HEK293 (cell line): ENCODE data around the gene SLC28A2.

Source experiments
- CTCF ChIA-PET: fragments of 350-600 bp; formaldehyde crosslinking; extraction: SDS; loops from one replicate; lab custom pipeline; 2021; ENCODE audit warnings: antibody characterized with exemption; lab: Yijun Ruan, JAX
- POLR2A ChIA-PET: fragments of 300-600 bp; formaldehyde crosslinking; extraction: SDS; loops from one replicate; lab custom pipeline; 2020; ENCODE audit warnings: antibody characterized with exemption, inconsistent platforms; lab: Yijun Ruan, JAX
- H3K27ac ChIP-seq: fragments of 200-500 bp; sonication (Bioruptor generic); 2 replicates; pipeline ENCODE4 v1.5.1; 2014; ENCODE audit warnings: low read depth, low read length, control low read depth, inconsistent platforms; ENCODE audit errors: extremely low read depth
- H3K36me3 ChIP-seq, 2 experiments: fragments of 200-500 bp in 1 of 2; sonication (Bioruptor generic) in 1 of 2; 1 replicate in 1 of 2; 2 replicates in 1 of 2; pipeline ENCODE4 v1.5.1; 2014 to 2017; ENCODE audit warnings: inconsistent platforms in 2 of 2, low read length in 2 of 2; ENCODE audit not compliant: control insufficient read depth in 2 of 2, insufficient read depth in 1 of 2
- H3K4me1 ChIP-seq: fragments of 200-500 bp; sonication (Bioruptor generic); 2 replicates; pipeline ENCODE4 v1.5.1; 2014; ENCODE audit warnings: mild to moderate bottlenecking, low read length, inconsistent platforms; ENCODE audit not compliant: control insufficient read depth, insufficient read depth
- H3K4me3 ChIP-seq: 2 replicates; pipeline ENCODE4 v1.5.1; 2011; ENCODE audit warnings: low read depth, mild to moderate bottlenecking, control low read depth, low read length, moderate library complexity
- H3K9me3 ChIP-seq: fragments of 200-500 bp; sonication (Bioruptor generic); 2 replicates; pipeline ENCODE4 v1.5.1; 2014; ENCODE audit warnings: low read depth, low read length, inconsistent platforms; ENCODE audit not compliant: control insufficient read depth, insufficient read depth
- BCL11B ChIP-seq: fragments of 450-650 bp; formaldehyde crosslinking; IDR thresholded peaks from 2 replicates; pipeline ENCODE4 v1.5.1; 2016; ENCODE audit warnings: low read depth, missing biosample characterization, missing genetic modification characterization
- BCL6B ChIP-seq: fragments of 450-650 bp; formaldehyde crosslinking; IDR thresholded peaks from 2 replicates; pipeline ENCODE4 v1.5.1; 2017; ENCODE audit warnings: missing biosample characterization, missing genetic modification characterization
- MZF1 ChIP-seq: fragments of 450-650 bp; formaldehyde crosslinking; IDR thresholded peaks from 2 replicates; pipeline ENCODE4 v1.5.1; 2017; ENCODE audit warnings: missing biosample characterization, missing genetic modification characterization, borderline replicate concordance
- OSR2 ChIP-seq: fragments of 450-650 bp; formaldehyde crosslinking; IDR thresholded peaks from 2 replicates; pipeline ENCODE4 v1.5.1; 2016; ENCODE audit warnings: missing biosample characterization, missing genetic modification characterization
- SALL2 ChIP-seq: fragments of 450-650 bp; formaldehyde crosslinking; IDR thresholded peaks from 2 replicates; pipeline ENCODE4 v1.5.0; 2017; ENCODE audit warnings: missing biosample characterization, mild to moderate bottlenecking, missing genetic modification characterization, borderline replicate concordance
- SP3 ChIP-seq: fragments of 450-650 bp; formaldehyde crosslinking; IDR thresholded peaks from 2 replicates; pipeline ENCODE4 v1.5.1; 2016; ENCODE audit warnings: missing biosample characterization, missing genetic modification characterization
- TCF7L2 ChIP-seq: IDR thresholded peaks from 2 replicates; pipeline ENCODE4 v1.6.1; 2011; ENCODE audit warnings: low read depth, mild to moderate bottlenecking, inconsistent platforms, low read length, moderate library complexity, borderline replicate concordance
- ZBTB26 ChIP-seq: fragments of 450-650 bp; formaldehyde crosslinking; optimal IDR thresholded peaks from 2 replicates; pipeline ENCODE3; 2016; ENCODE audit warnings: missing biosample characterization, mild to moderate bottlenecking, missing genetic modification characterization
- ZFP69B ChIP-seq: fragments of 450-650 bp; formaldehyde crosslinking; IDR thresholded peaks from 2 replicates; pipeline ENCODE4 v1.5.1; 2016; ENCODE audit warnings: missing biosample characterization, missing genetic modification characterization
- ZNF335 ChIP-seq: fragments of 450-650 bp; formaldehyde crosslinking; conservative IDR thresholded peaks from 2 replicates; pipeline ENCODE4 v1.5.1; 2016; ENCODE audit warnings: missing biosample characterization, missing genetic modification characterization
- ZNF654 ChIP-seq: fragments of 450-650 bp; formaldehyde crosslinking; IDR thresholded peaks from 2 replicates; pipeline ENCODE4 v1.5.1; 2016; ENCODE audit warnings: low read depth, missing biosample characterization, missing genetic modification characterization
- ZNF664 ChIP-seq: fragments of 450-650 bp; formaldehyde crosslinking; IDR thresholded peaks from 2 replicates; pipeline ENCODE4 v1.5.1; 2016; ENCODE audit warnings: missing biosample characterization, missing genetic modification characterization
- ZNF768 ChIP-seq: fragments of 450-650 bp; formaldehyde crosslinking; IDR thresholded peaks from 2 replicates; pipeline ENCODE4 v1.5.1; 2018; ENCODE audit warnings: missing biosample characterization, mild to moderate bottlenecking, missing genetic modification characterization
- ZSCAN16 ChIP-seq: fragments of 450-650 bp; formaldehyde crosslinking; IDR thresholded peaks from 2 replicates; pipeline ENCODE4 v1.5.1; 2016; ENCODE audit warnings: missing biosample characterization, missing genetic modification characterization
- ZXDB ChIP-seq: fragments of 450-650 bp; formaldehyde crosslinking; IDR thresholded peaks from 2 replicates; pipeline ENCODE4 v1.5.1; 2016; ENCODE audit warnings: missing biosample characterization, missing genetic modification characterization
- TF ChIP-seq, protein P1 (sequence below): fragments of 450-650 bp; formaldehyde crosslinking; conservative IDR thresholded peaks from 2 replicates; pipeline ENCODE4 v1.5.1; 2016; ENCODE audit warnings: low read depth, missing biosample characterization, missing genetic modification characterization

SLC28A2 gene

DNA sequence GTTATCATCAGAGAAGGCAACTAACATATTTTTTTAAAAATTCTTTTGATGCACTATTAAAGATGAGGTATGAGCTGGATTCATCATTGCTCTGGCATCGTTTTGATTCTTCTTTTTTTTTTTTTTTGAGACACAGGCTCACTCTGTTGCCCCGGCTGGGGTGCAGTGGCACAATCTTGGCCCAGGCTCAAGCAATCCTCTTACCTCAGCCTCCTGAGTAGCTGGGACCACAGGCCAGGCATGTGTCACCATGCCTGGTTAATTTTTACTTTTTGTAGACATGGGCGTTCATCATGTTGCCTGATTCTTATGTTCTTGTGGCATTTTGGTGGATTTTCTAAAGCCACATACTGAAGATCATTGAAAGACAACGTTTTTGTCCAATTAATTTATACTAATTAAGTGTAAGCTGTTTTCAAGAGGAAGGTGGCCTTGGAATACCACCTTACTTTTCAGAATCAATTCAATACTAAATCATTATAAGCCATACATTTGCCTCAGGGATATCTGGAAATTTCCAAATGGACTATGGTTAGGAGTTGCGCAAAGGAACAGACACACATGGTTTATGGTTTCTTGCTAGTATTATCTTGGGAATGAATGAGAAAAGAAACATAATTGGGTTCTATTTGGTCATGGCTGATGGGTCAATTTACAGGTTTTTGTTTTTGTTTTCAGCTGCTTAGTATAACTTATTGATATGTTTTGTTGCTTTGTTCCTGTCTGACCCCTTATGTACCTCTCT, 22.8 kb downstream of the SLC28A2 start:
- Histone ChIP-seq H3K36me3 (no peaks in the 10 kb centered on the region), H3K9me3 (no peaks in the 10 kb centered on the region), H3K27ac (no peak overlapping the region), H3K4me1 (0 out of 2 replicates have a peak, but pooled peaks cover 3% of the 10 kb centered on the region), H3K4me3 (no peak overlapping the region)
- ChIA-PET POLR2A (no interaction called here), CTCF (interaction anchor here (1.0 to 1.1 kb wide), 2 partner anchors 9 to 112 kb away, joined by 3 read pairs; no protein-coding TSS in a partner anchor)
- TF ChIP-seq ZNF664 (tag by site-specific recombination) (no peak), ZNF335 (tag by site-specific recombination) (peak; percentile 49)

- POLR2A ChIA-PET, result no interaction called here
- no peak overlapping the region for H3K4me3 ChIP-seq
- no peaks in the 10 kb centered on the region for H3K9me3 ChIP-seq
- 0 out of 2 replicates have a peak, but pooled peaks cover 3% of the 10 kb centered on the region for H3K4me1 ChIP-seq
- CTCF ChIA-PET, result interaction anchor here (0.6 to 0.7 kb wide), 5 partner anchors 10 to 123 kb away, joined by 3 to 4 read pairs (median 4); no protein-coding TSS in a partner anchor
- no peaks in the 10 kb centered on the region for H3K36me3 ChIP-seq
- H3K27ac ChIP-seq, result no peak overlapping the region
- no peak for TF ChIP-seq BCL11B (tag by site-specific recombination)
- peak; percentile 43 for TF ChIP-seq ZNF654
These were observed 24.8 kb downstream of the SLC28A2 start for GRCh38 chr15:45276831-45277230.

DNA sequence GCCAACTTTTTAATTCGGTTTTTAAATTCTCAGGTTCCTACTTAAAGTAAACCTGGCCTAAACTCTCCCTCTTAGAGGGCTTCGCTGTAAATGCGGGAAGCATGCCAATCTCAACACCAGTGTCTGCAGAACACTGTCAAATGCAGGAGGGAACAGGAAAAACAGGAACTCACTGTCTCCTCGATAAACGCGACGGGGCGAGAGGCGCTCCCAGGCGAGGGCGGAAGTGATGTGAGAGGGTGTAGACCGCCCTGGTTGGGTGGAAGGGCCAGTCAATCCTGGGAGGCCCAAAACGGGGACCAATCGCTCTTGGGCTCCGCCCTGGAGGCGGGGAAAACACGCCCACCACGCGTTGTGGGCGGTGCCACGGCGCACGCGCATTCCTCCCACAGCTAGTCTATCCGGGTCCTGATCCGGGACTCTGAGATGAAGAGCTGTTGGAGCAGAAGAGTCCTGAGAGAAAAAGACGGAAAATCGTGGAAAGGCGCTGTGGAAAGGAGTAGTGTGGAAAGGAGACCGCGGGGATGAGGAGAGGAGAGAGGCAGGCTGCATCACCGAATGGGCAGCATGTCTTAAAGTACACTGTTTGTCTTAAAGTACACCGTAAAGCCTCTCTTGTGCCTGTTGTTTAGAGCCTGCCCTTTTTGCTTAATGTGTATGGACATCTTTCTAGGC, 27.1 kb downstream of the SLC28A2 start:
- peak overlapping the region; percentile 68 for H3K4me3 ChIP-seq
- no peaks in the 10 kb centered on the region for H3K9me3 ChIP-seq
- no peaks in the 10 kb centered on the region for H3K36me3 ChIP-seq
- POLR2A ChIA-PET, result interaction anchor here (0.5 to 1.3 kb wide), 7 partner anchors 17 to 1015 kb away, joined by 3 to 6 read pairs (median 3); partner anchors contain the start of gene SHF
- 0 out of 2 replicates have a peak, but pooled peaks cover 3% of the 10 kb centered on the region for H3K4me1 ChIP-seq
- CTCF ChIA-PET, result no interaction called here
- no peak overlapping the region; the same call in 1 of the 2 replicates for H3K27ac ChIP-seq
- TF ChIP-seq BCL6B (tag by site-specific recombination) (no peak), ZSCAN16 (0 out of 2 replicates have a peak, but pooled peaks have one; percentile 23), ZNF768 (tag by site-specific recombination) (no peak), MZF1 (no peak), SALL2 (no peak), ZFP69B (tag by site-specific recombination) (no peak), ZBTB26 (peak; percentile 33), SP3 (tag by site-specific recombination) (peak; percentile 99), TCF7L2 (no peak), OSR2 (tag by site-specific recombination) (no peak), ZXDB (tag by site-specific recombination) (peak; percentile 98)
- TF ChIP-seq, protein P1, sequence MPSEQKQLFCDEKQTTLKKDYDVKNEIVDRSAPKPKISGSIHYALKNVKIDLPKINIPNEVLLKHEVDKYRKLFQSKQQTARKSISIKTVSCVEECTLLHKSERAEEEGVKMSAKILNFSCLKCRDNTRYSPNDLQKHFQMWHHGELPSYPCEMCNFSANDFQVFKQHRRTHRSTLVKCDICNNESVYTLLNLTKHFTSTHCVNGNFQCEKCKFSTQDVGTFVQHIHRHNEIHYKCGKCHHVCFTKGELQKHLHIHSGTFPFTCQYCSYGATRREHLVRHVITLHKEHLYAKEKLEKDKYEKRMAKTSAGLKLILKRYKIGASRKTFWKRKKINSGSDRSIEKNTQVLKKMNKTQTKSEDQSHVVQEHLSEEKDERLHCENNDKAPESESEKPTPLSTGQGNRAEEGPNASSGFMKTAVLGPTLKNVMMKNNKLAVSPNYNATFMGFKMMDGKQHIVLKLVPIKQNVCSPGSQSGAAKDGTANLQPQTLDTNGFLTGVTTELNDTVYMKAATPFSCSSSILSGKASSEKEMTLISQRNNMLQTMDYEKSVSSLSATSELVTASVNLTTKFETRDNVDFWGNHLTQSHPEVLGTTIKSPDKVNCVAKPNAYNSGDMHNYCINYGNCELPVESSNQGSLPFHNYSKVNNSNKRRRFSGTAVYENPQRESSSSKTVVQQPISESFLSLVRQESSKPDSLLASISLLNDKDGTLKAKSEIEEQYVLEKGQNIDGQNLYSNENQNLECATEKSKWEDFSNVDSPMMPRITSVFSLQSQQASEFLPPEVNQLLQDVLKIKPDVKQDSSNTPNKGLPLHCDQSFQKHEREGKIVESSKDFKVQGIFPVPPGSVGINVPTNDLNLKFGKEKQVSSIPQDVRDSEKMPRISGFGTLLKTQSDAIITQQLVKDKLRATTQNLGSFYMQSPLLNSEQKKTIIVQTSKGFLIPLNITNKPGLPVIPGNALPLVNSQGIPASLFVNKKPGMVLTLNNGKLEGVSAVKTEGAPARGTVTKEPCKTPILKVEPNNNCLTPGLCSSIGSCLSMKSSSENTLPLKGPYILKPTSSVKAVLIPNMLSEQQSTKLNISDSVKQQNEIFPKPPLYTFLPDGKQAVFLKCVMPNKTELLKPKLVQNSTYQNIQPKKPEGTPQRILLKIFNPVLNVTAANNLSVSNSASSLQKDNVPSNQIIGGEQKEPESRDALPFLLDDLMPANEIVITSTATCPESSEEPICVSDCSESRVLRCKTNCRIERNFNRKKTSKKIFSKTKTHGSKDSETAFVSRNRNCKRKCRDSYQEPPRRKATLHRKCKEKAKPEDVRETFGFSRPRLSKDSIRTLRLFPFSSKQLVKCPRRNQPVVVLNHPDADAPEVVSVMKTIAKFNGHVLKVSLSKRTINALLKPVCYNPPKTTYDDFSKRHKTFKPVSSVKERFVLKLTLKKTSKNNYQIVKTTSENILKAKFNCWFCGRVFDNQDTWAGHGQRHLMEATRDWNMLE, result peak; percentile 87
